Stimulated activated CD8-positive, alpha-beta memory T cell treated with anti-CD3 and anti-CD28 coated beads, Interleukin-2, amount 100 ng/mL, for 1 hour (primary cell): ENCODE measurements around the gene CD7.
"Not testable (repeated sequence)": the region's sequence is repeated elsewhere in the genome, so short reads cannot be mapped to it uniquely, and the experiment has no call there.

Source experiments
- DNase-seq, 2 donors: peaks; one replicate each; pipeline ENCODE4 v3.0.0-alpha.2; 2020; ENCODE audit warnings: low read depth in 2 of 2

The CD7 gene

GRCh38 chr17:82317394-82318168, at the start of gene CD7:
TSS of gene CD7 (minus strand) at chr17:82317608. CDS start at chr17:82317495, 113 bp downstream.
- DNase-seq = peak in 1 of 2 donors; percentile 56

DNA sequence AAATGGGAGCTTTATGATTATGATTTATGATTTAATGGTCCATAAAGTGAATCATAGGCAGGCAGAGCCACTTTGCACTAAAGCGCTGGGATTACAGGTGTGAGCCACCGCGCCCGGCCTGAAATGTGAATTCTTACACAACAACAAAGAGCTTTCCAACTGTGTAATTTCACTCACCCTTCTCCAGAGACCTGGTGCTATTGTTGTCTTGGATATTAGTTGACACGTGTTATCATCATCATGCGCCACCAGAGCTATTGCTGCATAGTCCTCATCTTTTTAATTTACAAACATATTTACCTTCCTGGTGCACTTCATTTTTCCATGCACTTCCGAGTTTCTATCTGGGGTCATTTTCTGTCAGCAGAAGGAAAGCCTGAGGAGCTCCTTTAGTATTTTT, 49.3 kb upstream of the CD7 start:
- no peak for DNase-seq

DNA sequence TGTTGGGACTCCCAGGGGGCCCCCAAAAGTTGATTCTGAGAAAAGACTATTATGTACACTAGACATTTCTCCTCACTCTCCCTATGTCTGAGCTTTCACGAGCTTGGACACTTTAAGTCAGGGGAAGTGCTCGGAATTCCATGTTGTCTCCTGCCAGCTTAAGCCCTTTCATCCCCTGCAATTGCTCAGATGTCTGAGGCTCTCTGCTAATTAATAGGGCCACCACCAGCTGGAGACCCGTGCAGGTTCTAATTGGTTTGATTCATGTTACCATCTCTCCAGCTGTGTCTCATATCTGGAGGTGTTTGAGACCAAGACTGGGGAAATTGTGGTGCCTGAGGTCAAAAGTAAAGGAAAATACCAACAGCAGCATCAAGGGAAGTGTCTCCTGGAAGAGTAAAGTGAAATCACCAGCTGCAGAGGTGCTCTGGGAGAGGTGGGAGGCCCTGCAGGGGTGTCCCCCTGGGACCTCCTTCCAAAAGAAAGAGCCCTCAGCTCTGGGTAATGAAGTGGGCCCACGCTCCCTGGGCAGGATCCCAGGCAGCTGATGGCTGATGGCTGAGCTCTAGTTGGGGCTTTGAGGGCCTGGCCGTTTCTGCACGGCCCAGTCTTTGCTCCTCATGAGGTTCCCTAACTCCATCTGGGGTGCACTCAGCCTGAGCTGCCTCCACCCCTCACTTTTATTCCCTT, 48.3 kb upstream of the CD7 start:
- DNase-seq = no peak

- DNase-seq = no peak
These were observed 44.7 kb upstream of the CD7 start for GRCh38 chr17:82361885-82362633.

- DNase-seq = not testable (repeated sequence)
These were observed 42.2 kb upstream of the CD7 start for GRCh38 chr17:82359451-82360074.

DNA sequence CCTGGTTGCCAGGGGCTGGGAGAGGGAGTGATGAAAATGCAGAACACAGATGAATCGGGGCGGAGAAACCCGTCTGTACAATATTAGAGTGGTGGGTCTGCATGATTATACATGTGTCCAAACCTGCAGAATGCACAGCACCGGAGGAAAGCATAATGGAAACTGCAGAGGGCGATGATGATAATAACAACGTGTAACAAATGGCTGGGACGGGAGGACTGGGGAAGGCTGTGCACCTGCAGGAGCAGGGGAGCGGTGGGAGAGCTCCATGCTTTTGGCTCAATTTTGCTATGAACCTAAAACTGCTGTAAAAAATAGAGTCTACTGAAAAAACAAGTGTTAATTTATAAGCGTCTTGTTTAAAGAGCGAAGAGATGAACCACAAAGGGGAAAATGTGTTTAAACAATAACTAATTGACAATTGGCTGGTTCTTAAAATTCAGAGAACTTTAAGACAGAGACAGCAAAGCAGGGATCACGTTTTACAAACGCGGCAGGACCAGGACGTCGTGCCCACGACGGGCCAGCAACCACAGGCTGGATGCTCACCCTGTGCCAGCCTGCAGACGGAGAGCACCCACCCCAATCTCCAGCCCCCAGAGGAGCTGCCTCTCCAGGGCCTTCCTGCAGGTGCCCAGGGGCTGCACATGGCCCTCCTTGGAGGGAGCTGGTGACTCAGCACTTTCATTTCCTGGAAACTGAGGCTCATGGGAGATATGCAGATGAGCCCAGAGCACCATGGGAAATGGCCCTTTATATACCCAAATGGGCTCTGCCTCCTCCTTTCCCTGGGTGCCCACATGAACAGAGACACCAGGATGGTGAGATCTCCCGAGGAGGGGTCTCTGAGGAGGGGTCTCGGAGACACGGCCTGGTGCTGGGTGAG, 41.3 kb upstream of the CD7 start, which contains the start of gene TEX19:
TEX19 (plus strand) TSS at position 783 of the 886 bp plus-strand sequence. CDS start 2,904 bp downstream, outside the sequence.
- no peak for DNase-seq

- no peak for DNase-seq
These were observed 40.0 kb upstream of the CD7 start for GRCh38 chr17:82357394-82357793.

- no peak for DNase-seq
These were observed 39.5 kb upstream of the CD7 start for GRCh38 chr17:82356845-82357355.

- no peak for DNase-seq
These were observed 38.5 kb upstream of the CD7 start for GRCh38 chr17:82355770-82356427.

GRCh38 chr17:82354804-82355308, 37.4 kb upstream of the CD7 start:
- no peak for DNase-seq

GRCh38 chr17:82353484-82353883, 36.1 kb upstream of the CD7 start:
- DNase-seq = no peak

- peak; percentile 49 to 69 for DNase-seq
These were observed 34.5 kb upstream of the CD7 start for GRCh38 chr17:82351713-82352488.

- no peak for DNase-seq
These were observed 33.9 kb upstream of the CD7 start for GRCh38 chr17:82351254-82351712.

GRCh38 chr17:82350182-82351030, 33.0 kb upstream of the CD7 start:
- no peak for DNase-seq

GRCh38 chr17:82349287-82349701, 31.9 kb upstream of the CD7 start:
- DNase-seq = no peak

- no peak for DNase-seq
These were observed 31.5 kb upstream of the CD7 start for GRCh38 chr17:82348866-82349265.

- no peak for DNase-seq
These were observed 31.0 kb upstream of the CD7 start for GRCh38 chr17:82348434-82348833.

DNA sequence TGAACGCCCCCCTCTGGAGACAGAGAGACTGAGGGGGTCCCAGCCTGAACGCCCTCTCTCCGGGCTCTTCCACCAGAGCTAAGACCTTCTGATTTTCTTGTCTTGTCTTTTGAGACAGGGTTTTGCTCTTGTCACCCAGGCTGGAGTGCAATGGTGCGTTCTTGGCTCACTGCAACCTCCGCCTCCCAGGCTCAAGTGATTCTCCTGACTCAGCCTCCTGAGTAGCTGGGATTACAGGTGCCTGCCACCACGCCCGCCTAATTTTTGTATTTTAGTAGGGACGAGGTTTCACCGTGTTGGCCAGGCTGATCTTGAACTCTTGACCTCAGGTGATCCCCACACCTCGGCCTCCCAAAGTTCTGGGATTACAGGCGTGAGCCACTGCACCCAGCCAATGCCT, 30.6 kb upstream of the CD7 start:
- not testable (repeated sequence) for DNase-seq
